ENCODE results near the gene ELMO2.

ELMO2 gene

DNA sequence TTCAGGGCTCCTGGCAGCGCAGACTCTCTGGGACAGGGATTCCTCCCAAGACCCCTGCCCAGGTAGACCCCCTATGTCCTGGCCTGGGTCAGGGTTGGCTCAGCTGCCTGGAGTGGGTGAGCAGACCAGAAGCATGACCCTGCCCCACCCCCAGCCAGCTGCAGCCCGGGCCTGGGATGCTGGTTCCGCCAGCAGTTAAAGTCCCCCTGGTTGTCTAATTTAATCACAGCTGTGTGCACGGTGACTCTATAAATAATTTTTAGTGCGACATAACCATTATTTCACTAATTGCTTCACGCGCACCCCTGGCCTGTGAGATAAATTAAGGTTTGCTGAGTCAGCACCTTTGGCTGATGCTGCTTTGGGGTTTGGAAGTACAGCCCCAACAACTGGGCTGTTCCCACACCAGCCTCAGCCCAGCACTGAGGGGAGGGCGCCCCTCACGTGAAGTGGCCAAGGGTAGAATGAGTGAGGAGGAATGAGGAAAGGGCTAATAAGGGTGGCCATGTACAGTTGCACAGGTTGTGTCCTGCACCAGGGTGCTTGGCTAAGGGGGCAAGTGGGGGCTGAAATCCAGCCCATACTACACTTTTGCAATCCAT, 72.0 kb downstream of the ELMO2 start:
- DNase-seq (ENCODE audit: low read depth in 1 of 2, low spot score in 1 of 2) = no peak

DNA sequence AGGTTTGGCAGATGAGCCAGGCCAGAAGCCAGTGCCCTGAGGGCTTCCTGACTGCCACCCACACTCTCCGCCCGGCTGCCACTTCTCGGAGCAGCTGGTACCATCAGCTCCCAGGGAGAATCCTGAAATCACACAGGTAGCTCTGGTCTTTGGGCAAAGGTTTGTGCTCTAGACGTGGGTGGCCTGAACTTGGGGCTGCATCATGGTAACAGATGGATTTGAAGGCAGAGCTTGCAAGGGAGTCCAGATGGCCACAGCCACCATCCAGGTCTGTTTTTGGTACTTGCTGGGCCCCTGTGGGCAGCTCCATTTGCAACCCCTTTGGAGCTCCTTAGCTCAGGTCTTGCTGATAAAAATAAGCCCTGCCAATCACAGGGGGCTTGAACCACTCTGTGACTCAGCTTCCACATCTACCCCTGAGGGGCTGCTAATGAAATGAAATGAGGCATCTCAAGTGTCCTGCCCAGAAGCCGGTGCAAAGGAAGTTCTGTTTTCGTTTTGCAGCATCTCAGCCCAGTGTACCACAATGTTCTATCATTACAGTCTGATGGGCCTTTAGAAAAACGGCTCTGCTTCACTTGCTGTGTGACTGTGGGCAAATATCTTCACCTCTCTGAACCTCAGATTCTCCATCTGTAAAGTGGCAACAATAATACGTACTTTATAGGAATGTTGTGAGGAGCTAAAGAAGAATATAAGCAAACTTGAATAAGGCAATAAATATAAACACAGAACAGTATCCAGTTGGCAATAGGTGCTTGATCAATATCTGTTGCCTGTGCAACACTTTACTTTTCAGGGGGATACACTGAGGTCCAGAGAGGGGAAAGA, 73.0 kb downstream of the ELMO2 start:
- no peak for DNase-seq (ENCODE audit: low read depth in 1 of 2, low spot score in 1 of 2)

DNA sequence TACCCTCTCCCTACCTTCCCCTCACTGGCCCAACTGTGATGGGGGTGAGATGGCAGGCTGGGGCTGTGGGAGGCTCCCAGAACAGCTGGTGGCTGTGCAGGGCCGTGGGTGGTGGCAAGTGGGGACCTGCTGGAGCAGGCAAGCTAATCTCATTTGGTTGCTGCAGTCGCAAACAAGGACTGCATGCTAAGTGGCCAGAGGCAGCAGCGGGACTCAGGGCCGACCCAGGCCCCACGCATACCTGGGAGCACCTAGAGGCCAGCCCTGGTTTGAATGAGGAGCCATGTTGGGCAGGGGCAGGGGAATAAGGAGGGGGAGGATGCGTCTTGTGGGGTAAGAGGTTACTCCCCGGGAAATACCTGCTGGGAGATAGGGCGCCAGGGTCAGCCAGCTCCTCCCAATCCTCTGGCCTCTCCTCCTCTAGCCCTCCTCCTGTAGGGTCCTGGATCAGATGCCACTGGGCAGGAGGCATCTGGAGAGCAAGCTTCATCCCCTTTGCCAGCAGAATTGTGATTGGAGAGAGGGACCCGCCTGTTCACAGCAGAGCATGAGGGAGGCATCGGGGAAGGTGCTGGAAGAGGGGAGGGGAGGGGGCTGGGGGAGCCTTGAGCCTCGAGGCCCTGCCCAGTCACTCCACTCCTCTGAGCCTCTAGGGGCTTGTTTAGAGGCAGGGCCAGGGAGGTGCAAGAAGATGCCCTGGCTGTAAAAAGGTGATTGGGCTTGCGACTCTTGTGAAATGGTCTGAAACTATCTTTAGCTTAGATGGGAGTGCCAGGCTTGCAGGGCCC, 73.8 kb downstream of the ELMO2 start:
- no peak for DNase-seq (ENCODE audit: low read depth in 1 of 2, low spot score in 1 of 2)

DNA sequence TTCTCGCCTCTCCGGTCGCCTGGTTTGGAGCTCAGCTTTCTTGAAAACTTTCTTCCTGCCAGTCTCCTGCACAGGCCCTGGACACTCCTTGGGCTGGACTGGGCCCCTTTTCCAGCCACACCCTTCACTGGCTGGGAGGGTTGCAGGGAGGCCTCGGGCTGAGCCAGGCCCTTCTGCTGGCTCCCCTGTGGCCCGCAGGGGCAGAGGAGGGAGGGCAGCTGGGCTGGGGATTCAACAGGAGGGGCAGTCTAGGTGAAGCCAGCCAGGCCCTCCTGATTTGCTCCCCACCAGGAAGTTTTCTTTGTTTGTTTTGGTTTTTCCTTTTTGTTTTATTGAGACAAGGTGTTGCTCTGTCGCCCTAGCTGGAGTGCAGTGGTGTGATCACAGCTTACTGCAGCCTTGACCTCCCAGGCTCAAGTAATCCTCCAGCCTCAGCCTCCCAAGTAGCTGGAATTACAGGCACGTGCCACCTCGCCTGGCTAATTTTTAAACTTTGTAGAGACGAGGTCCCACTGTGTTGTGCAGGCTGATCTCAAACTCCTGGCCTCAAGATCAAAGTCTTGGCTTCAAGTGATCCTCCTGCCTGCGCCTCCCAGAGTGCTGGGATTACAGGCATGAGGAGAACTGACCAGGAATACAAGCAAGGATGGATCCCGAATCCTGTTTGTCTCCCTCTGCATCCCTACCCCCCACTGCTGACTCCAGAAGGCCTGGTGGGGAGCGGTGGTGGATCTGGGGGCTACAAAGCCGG, 74.6 kb downstream of the ELMO2 start:
- no peak for DNase-seq (ENCODE audit: low read depth in 1 of 2, low spot score in 1 of 2)

DNA sequence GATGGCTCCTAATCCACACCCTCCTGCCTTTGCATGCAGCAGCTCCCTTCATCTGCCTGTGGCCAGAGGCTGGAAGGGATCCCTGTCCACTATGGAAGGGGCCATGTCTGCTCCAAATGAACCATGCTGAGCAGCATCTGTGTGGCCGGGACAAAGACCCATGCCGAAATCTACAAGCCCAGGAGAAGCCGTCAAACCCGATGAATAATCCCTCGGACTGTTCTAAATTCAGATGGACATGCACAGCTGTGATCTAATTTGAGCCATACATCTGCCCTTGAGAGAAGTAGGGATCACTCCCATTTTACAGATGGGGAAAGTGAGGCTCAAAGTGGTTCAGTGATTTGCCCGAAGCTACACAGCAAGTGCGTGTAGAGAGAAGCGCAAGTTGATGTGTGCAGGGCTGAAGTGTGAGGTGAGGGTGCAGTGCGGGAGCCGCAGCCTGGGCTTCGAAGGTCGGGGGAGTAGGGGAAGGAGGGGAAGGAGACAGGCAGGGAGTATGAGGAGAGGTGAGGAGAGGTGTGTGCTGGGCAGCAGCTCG, 75.5 kb downstream of the ELMO2 start:
- no peak for DNase-seq (ENCODE audit: low read depth in 1 of 2, low spot score in 1 of 2)

DNA sequence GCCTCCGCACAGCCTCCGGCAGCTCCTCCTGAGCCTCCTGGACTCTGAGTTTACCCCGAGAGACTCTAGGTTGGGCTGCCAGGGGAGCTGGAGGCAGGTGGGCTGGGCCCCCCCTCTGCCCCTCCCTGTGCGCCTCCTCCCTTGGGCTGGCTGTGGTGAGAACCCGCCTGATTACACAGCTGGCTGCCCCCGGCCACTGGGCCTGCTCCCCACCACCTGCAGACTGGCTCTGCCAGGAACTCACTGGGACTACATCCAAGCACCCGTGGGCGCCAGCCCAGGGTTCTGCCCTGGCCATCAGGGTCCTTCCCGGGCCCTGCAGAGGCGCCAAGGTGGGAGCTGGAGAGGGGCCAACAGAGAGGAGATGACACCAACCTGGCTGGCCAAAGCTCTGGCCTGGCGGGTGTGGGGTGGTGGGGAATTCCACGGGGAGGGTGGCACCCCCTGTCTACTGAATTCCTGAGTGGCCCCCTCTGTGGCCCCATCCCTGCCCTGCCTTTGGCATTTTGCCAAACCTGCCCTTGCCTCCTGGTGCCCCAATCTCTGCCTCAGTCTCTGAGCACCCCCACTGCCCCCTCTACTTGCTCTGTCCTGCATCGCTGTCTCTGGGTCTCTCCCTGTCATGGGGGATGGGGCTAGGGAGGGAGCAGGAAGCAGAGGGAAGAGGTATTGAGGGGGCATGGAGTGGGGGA, 76.2 kb downstream of the ELMO2 start:
- DNase-seq (ENCODE audit: low read depth in 1 of 2, low spot score in 1 of 2) = no peak

DNA sequence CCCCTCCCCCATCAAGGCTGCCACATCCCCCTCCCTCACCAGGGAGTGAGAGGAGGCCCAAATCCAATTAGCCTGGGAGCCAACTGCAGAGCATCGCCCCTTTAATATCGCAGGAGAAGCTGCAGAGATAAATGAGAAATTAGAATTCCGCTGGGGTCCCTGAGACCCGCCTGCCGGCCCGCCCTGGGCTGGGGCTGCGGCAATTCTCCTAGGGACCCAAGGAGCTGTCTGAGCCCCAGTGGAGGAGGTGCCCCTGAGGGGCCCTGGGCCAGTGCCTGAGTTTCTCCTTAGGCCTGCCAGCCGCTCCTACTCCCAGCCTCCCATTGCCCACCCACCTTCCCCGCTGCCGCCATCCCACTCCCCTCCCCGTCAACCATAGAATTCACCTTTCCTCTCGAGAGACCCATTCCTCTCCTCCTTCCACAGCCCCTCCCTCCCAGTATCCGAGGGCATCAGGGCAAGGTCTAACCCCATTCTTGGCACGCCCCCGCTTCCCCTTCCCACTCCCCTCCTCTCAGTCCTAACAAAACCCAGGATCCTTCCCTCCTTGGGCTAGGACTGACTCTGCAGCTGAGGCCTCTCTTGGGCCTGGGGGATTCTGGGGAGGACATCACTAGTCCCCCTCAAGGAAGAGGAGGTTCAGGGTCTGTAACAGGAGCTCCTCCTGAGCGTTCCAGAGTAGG, 78.1 kb downstream of the ELMO2 start:
- DNase-seq (ENCODE audit: low read depth in 1 of 2, low spot score in 1 of 2) = no peak

DNA sequence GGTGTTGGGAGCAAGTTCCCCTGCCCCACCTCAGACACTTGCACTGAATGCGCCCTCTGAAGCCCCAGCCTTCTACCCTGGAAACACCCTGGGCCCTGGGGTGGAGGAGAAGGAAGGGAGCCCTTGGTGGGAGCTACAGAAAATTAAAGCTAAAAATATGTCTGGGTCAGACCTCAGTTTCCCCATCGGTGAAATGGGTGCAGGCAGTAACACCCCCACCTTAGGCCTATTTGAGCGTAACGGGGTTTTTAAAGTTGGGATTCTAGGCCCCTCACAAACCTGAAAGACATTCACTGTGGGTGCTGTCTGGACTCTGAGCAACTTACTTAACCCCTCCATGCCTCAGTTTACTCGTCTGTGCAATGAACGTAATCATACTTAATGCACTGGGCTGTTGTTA, 78.9 kb downstream of the ELMO2 start:
- no peak for DNase-seq (ENCODE audit: low read depth in 1 of 2, low spot score in 1 of 2)

DNA sequence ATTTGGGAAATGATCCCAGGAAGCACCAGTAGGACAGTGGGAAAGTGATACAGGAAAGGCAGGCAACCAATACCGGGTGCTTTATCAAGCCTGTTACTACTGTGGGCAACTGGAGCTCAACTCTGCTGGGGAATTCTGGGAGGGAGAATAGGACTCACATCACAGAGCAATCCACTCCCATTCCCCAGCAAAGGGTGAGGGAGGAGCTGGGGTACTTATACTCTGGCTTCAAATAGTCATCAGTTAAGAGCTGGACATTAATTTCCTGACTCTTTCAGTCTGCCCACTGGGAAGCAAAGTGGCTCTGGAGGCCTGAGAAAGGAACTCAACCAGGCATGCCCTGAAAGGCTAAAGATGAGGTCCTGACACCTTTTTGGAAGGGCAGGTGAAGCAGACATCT, 80.6 kb downstream of the ELMO2 start:
- DNase-seq (ENCODE audit: low read depth in 1 of 2, low spot score in 1 of 2) = no peak

DNA sequence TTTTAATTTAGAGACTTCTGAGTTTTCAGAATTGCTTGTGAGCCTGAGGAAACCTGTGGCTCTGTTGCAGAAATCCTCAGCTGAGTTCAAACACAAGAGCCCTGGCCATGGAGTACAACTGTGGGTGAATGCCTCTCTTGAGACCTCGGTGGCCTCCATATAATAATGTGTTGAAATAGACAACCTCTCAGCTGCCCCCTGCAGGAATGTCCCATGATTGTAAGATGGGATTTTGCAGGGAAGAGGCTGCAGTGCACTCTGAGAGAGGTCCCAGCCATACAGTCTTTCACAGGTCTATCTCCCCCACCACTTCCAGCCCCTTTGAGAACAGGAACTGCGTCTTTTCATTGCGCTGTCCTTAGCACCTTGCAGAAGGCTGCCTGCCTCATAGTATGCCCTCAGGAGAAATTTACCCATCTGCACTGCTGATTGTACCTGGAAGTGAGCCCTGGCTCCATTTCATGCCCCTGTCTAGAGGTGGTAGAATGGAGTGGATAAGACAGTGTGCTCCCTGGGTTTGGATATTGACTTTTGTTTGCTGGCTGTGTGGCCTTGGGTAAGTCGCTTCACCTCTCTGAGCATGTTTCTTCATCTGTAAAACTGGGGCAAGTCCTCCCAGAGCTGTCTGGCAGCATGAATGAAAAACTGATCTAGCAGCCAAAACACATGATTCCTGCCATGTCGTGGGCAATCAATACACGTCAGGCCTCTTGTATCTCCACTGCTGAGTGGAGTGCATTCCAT, 81.3 kb downstream of the ELMO2 start:
- no peak for DNase-seq (ENCODE audit: low read depth in 1 of 2, low spot score in 1 of 2)

DNA sequence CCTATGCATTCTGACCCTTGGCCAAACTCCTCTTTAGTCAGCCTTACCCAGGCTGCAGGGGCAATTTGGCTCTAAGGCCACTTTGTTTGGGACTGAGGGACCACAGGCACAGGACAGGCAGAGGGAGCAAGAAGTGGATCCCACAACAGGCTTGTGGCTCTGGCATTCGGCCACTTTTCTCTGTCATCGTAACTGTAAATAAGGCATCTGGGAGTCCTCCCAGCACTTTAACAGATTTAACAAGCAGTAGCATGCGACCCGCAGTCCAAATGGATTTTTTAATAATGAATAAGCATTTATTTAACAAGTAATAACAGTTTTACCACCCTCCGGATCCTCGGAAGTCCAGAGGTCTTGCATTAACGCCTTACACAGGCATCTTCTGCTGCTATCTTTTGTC, 82.0 kb downstream of the ELMO2 start:
- no peak for DNase-seq (ENCODE audit: low read depth in 1 of 2, low spot score in 1 of 2)

DNA sequence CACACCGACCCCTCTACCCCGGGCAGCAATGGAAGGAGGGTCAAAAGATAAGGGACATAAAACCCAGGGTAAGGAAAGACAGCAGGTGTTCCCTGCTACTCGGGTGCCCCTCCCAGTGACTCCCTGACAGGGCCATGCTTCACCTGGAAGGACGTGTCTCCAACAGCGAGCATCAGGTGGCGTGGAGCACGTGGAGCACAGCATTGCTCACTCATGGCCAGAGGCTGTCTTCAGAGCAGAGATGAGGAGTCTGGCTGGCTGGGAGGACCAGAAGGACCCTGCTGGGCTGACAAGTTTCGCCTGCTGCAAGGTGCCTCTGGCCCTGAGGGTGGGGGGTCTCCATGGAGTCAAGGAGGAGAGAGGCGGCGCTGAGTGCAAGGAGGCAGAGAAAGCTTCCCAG, 82.9 kb downstream of the ELMO2 start:
- DNase-seq (ENCODE audit: low read depth in 1 of 2, low spot score in 1 of 2) = no peak

DNA sequence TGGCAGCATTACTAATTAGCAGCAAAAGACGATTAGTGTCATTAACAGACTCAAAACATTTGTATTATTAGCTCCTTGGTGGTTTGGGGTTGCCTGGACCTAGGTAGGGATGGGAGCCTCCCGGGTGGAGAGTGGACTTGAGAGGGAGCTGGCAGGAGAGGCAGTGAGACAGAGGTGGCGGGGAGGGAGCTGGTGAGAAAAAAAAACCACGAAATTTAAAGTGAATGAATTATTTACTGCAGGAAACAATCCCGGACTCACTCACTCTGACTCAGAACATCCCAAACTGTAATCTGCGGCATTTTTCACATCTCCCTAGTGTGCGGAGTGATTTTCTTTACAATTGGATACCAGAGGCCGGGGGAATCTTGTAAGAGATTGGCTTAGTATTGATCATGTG, 83.8 kb downstream of the ELMO2 start:
- no peak for DNase-seq (ENCODE audit: low read depth in 1 of 2, low spot score in 1 of 2)

DNA sequence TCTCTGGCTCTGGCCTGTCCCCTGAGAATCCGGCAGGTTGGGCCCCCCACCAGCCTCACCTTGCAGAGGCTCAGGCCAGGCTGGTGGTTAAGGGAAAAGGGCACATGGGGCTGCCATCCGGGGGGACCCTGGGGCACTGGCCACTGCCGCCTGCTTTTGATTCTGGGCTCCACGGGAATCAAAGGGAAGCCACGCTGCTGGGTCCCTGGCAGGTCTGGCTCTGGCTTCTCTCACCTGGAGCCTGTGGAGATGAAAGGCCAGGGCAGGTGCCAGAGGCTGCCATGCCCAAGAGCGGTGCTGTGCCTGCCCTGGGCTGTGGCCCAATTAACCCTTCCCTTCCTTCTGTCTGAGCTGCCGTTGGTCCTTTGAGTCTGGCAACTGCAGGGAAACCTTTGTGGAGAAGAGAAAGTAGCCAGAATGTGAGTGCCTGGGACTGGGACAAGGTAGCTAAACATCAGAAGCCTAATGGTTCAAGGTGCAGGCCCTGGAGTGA, 88.7 kb downstream of the ELMO2 start:
- DNase-seq (ENCODE audit: low read depth in 1 of 2, low spot score in 1 of 2) = no peak

DNA sequence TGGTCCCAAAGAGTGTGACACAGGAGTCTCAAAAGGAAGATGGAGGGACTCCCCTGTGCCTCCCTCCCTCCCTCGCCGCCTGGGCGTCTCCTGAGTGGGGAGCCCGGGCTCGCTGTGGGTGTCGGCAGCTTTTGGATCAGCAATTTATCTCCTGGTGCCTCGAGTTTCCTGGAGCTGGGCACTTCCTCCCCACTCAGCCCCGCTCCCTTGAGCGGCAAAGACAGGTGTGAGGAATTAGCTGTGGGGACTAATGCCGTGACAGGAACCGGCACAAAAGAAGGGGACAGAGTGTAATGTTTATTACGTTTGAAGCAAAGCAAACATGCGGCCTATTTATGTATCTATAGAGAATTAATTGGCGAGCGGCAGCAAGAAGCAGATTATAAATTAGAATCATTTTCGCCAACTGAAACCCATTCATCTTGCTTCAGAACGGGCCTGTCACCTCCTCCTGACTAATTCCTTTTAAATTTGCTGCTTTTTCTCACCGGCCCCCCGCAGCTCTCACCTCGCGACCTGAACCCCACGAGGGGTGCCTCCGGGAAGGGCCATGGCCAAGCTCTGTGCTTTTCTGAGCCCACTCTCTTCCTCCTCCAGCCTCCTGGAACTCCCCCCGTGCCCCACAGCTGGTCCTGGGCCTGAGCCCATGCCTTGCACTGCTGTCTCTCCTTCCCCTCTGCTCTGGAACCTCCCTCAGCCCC, 89.3 kb downstream of the ELMO2 start:
- no peak for DNase-seq (ENCODE audit: low read depth in 1 of 2, low spot score in 1 of 2)

Data from activated T-helper 1 cell treated with anti-CD3 and anti-CD28 coated beads, Interleukin-2, amount 50 U/mL, for 16 hours (primary cell).